ENCODE data around the gene KCNIP1. TPM values are rescaled to one million over a fixed set of nuclear protein-coding genes. Genes with fewer than 3 reads are reported as not detected.

The KCNIP1 gene
- polyA plus RNA-seq, 3 donors: not detected

- intact Hi-C loops (cut with micrococcal nuclease): no loop called here
- TF ChIP-seq CTCF (IDR thresholded peaks at IDR 0.05): no peak
Observed at GRCh38 chr5:170528976-170529375, 25.2 kb downstream of the KCNIP1 start.

GRCh38 chr5:170532935-170533334 lies 29.1 kb downstream of the KCNIP1 start:
- WGBS (ENCODE audit: insufficient coverage): 100% methylated on average over 2 of the region's 3 CpGs
- Histone ChIP-seq H3K79me2 (ENCODE audit: insufficient read depth, low read length) (no peaks in the 10 kb centered on the region), H3K4me3 (replicated peaks in 1 of 3; ENCODE audit: low read depth in 2 of 3, low read length in 3 of 3) (no peak overlapping the region), H3K27me3 (ENCODE audit: control insufficient read depth in 2 of 2, insufficient read depth in 2 of 2, low read length in 2 of 2) (no peaks in the 10 kb centered on the region), H3K4me1 (ENCODE audit: control insufficient read depth in 1 of 2, insufficient read depth in 2 of 2, low read length in 2 of 2) (peaks cover 2 to 5% of the 10 kb centered on the region in 2 donors), H3K27ac (ENCODE audit: low read depth in 1 of 2, low read length in 2 of 2) (no peak overlapping the region), H4K20me1 (ENCODE audit: insufficient read depth, low read length) (no peaks in the 10 kb centered on the region), H3K36me3 (replicated peaks in 1 of 2; ENCODE audit: control insufficient read depth in 1 of 2, insufficient read depth in 2 of 2, low read length in 2 of 2) (no peaks in the 10 kb centered on the region), H2AFZ (ENCODE audit: insufficient read depth, low read depth, low read length, poor library complexity, severe bottlenecking) (no peak overlapping the region), H3K9me3 (replicated peaks in 1 of 2; ENCODE audit: control insufficient read depth in 1 of 2, insufficient read depth in 1 of 2, low read length in 2 of 2) (no peaks in the 10 kb centered on the region), H3K4me2 (replicated peaks; ENCODE audit: extremely low read depth, low read length, poor library complexity, severe bottlenecking) (no peak overlapping the region), H3K9ac (ENCODE audit: insufficient read depth, low read length, poor library complexity, severe bottlenecking) (no peak overlapping the region)
- peaks cover 4% of the 10 kb centered on the region for H3K4me1 Mint-ChIP-seq
- no peak overlapping the region for H3K27ac Mint-ChIP-seq
- H3K4me3 Mint-ChIP-seq: no peak overlapping the region
- H3K27me3 Mint-ChIP-seq (ENCODE audit: low read depth in 3 of 3): peaks cover 3 to 11% (median 9%) of the 10 kb centered on the region in 3 donors
- DNase-seq: no peak
- H3K36me3 Mint-ChIP-seq: no peaks in the 10 kb centered on the region
- intact Hi-C loops (cut with micrococcal nuclease): no loop called here
- no peak for TF ChIP-seq CTCF (IDR thresholded peaks at IDR 0.05)
- H3K9me3 Mint-ChIP-seq: no peaks in the 10 kb centered on the region

More at GRCh38 chr5:170528976-170529375, 25.2 kb downstream of the KCNIP1 start:
- Histone ChIP-seq H2AFZ (ENCODE audit: insufficient read depth, low read depth, low read length, poor library complexity, severe bottlenecking) (no peak overlapping the region), H3K4me3 (replicated peaks in 1 of 3; ENCODE audit: low read depth in 2 of 3, low read length in 3 of 3) (no peak overlapping the region), H3K9ac (ENCODE audit: insufficient read depth, low read length, poor library complexity, severe bottlenecking) (no peak overlapping the region), H3K9me3 (replicated peaks in 1 of 2; ENCODE audit: control insufficient read depth in 1 of 2, insufficient read depth in 1 of 2, low read length in 2 of 2) (no peaks in the 10 kb centered on the region), H3K36me3 (replicated peaks in 1 of 2; ENCODE audit: control insufficient read depth in 1 of 2, insufficient read depth in 2 of 2, low read length in 2 of 2) (no peaks in the 10 kb centered on the region), H4K20me1 (ENCODE audit: insufficient read depth, low read length) (no peaks in the 10 kb centered on the region), H3K27me3 (ENCODE audit: control insufficient read depth in 2 of 2, insufficient read depth in 2 of 2, low read length in 2 of 2) (no peaks in the 10 kb centered on the region), H3K4me2 (replicated peaks; ENCODE audit: extremely low read depth, low read length, poor library complexity, severe bottlenecking) (no peak overlapping the region), H3K27ac (ENCODE audit: low read depth in 1 of 2, low read length in 2 of 2) (no peak overlapping the region), H3K4me1 (ENCODE audit: control insufficient read depth in 1 of 2, insufficient read depth in 2 of 2, low read length in 2 of 2) (no peaks in the 10 kb centered on the region), H3K79me2 (ENCODE audit: insufficient read depth, low read length) (no peaks in the 10 kb centered on the region)
- H3K4me1 Mint-ChIP-seq: no peaks in the 10 kb centered on the region
- DNase-seq: no peak
- no peak overlapping the region for H3K4me3 Mint-ChIP-seq
- H3K27ac Mint-ChIP-seq: no peak overlapping the region
- no peaks in the 10 kb centered on the region for H3K9me3 Mint-ChIP-seq
- WGBS (ENCODE audit: insufficient coverage): 100% methylated on average over 1 of the region's 1 CpG
- H3K27me3 Mint-ChIP-seq (ENCODE audit: low read depth in 3 of 3): peaks cover 2 to 7% (median 5%) of the 10 kb centered on the region in 3 donors
- no peaks in the 10 kb centered on the region for H3K36me3 Mint-ChIP-seq
